HG03175 (cell line): Measurements from ENCODE around the gene TIMM44.

Source experiments
- ATAC-seq: cut with Tn5 transposase; IDR thresholded peaks from one replicate; pipeline ENCODE4 v1.9.1; 2021; ENCODE audit warnings: mild to moderate bottlenecking, moderate library complexity; ENCODE audit not compliant: unreplicated experiment

Gene TIMM44

DNA sequence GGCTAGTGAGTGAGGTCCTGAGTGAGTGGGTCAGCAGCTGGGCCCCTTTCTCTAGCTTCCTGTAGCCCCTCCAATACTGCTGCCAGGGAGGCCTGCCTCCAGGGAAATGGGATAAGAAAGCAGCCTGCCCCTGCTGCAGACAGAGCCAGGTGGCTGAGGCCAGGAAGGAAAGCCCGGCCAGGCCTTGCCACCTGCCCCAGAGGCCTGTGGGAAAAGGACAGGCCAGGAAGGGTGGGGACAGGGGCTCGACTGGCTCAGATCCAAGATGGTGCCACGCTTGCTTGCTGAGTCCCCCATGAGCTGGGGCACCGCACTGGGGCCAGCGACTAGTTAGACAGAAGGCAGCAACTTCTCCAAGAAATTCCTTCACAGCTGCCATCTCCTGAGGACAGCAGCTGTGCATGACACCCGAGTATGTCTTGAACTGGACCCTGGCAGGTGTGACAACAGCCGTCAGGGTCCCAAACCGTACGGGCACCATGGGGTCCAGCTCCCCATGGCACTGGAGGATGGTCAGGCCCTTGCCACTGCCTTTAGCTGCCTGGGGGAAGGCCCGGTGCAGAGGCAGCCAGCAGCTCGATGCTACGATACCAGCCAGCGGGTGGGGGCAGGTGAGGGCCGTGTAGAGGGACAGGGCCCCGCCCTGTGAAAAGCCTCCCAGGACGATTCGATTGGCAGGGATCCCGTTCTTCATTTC is 64.2 kb downstream of the TIMM44 start:
- no peak for ATAC-seq

DNA sequence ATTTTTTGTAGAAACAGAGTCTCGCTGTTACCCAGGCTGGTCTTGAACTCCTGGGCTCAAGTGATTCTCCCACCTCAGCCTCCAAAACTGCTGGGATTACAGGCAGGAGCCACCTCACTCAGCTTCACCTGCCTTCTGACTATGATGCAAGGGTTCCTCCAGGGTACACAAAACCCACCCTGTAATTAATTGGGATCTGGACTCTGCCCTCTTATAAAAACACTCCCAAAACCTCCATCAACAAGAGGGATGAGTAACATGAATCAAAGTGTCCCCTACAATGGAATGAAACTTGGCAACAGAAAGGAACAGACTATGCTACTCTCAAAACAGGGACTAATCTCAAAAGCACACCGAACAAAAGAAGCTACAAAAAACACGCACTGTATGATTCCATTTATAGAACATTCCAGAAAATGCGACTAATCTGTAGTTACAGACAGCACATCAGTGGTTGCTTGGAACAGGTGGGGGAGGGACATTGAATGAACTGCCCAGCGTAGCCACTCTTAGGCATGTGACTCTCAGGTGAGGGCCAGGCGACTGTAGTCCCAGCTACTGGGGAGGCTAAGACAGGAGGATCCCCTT is 66.1 kb downstream of the TIMM44 start:
- no peak for ATAC-seq
